Activated naive CD4-positive, alpha-beta T cell treated with anti-CD3 and anti-CD28 coated beads for 36 hours (primary cell): ENCODE data around the gene ERVV-1. TPM values are rescaled to one million over a fixed set of nuclear protein-coding genes. Genes with fewer than 3 reads are reported as not detected.

Experiments
- CTCF ChIA-PET: fragments of 350-600 bp; sonication (Branson Sonifier 250); formaldehyde crosslinking; loops from one replicate; lab custom pipeline; 2021; ENCODE audit warnings: antibody characterized with exemption; lab: Charles Lee
- DNase-seq: peaks from one replicate; pipeline ENCODE4 v3.0.0-alpha.2; 2020
- H3K27ac Mint-ChIP-seq: one replicate; pipeline ENCODE4 v1.8.0; 2021; ENCODE audit warnings: mild to moderate bottlenecking, mixed read lengths
- H3K27me3 Mint-ChIP-seq: one replicate; pipeline ENCODE4 v1.8.0; 2021; ENCODE audit warnings: low read depth, mixed read lengths
- H3K36me3 Mint-ChIP-seq: one replicate; pipeline ENCODE4 v1.8.0; 2021; ENCODE audit warnings: low read depth, mixed read lengths
- H3K4me1 Mint-ChIP-seq: one replicate; pipeline ENCODE4 v1.8.0; 2021; ENCODE audit warnings: low read depth, mixed read lengths
- H3K4me3 Mint-ChIP-seq: one replicate; pipeline ENCODE4 v1.8.0; 2021; ENCODE audit warnings: mild to moderate bottlenecking, moderate library complexity, mixed read lengths
- H3K9me3 Mint-ChIP-seq: one replicate; pipeline ENCODE4 v1.8.0; 2021; ENCODE audit warnings: mixed read lengths
- intact Hi-C: fragments of 100-400 bp; cut with micrococcal nuclease; formaldehyde crosslinking; loops from one replicate; pipeline ENCODE4 v1.15.1; 2023
- total RNA-seq, 2 experiments: library from RNA; stranded (reverse); gene quantifications; one replicate each; pipeline ENCODE4 v1.2.3, GENCODE V29; 2021

Gene ERVV-1
- total RNA-seq, 2 experiments from 2014 or later, result not detected

DNA sequence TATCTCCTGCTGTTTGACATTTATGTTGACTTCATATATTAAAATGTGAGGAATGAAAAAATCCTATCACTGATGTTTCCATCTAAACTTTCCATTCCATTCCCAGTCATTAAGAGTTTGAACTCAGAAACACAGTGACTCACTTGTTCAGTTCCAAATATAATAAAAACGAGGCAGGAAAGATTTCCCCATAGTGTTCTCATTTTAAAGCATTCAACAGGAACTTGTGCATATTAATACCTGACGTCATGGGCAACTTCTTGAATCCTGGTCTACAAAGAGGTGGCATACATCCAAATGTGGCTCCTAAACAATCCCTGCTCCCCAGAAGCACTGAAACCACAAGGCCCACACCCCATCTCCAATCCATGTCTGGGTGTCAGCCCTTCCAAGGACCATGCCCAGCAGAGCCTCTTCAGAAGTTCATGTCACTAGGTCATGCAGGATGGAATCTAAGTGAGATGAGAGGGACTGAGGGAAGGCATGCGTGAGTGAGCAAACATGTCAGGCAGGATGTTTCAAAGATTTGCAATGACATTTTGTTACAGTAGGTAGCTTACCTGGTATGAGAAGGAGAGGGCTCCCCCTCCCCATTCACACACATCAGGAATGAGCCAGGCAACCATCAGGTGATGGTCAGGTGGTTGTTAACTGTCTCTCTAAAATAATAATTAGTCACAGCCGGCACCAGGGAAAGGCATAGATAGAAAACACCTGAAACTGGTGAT, 21.4 kb downstream of the ERVV-1 start:
- H3K4me3 Mint-ChIP-seq, result no peak overlapping the region
- intact Hi-C loops, result no loop called here
- H3K27me3 Mint-ChIP-seq, result peaks cover 15% of the 10 kb centered on the region
- no peak for DNase-seq
- H3K4me1 Mint-ChIP-seq, result peaks cover 3% of the 10 kb centered on the region
- no peak overlapping the region for H3K27ac Mint-ChIP-seq
- CTCF ChIA-PET, result no interaction called here
- peaks cover 23% of the 10 kb centered on the region for H3K36me3 Mint-ChIP-seq
- H3K9me3 Mint-ChIP-seq, result peaks cover 35% of the 10 kb centered on the region

DNA sequence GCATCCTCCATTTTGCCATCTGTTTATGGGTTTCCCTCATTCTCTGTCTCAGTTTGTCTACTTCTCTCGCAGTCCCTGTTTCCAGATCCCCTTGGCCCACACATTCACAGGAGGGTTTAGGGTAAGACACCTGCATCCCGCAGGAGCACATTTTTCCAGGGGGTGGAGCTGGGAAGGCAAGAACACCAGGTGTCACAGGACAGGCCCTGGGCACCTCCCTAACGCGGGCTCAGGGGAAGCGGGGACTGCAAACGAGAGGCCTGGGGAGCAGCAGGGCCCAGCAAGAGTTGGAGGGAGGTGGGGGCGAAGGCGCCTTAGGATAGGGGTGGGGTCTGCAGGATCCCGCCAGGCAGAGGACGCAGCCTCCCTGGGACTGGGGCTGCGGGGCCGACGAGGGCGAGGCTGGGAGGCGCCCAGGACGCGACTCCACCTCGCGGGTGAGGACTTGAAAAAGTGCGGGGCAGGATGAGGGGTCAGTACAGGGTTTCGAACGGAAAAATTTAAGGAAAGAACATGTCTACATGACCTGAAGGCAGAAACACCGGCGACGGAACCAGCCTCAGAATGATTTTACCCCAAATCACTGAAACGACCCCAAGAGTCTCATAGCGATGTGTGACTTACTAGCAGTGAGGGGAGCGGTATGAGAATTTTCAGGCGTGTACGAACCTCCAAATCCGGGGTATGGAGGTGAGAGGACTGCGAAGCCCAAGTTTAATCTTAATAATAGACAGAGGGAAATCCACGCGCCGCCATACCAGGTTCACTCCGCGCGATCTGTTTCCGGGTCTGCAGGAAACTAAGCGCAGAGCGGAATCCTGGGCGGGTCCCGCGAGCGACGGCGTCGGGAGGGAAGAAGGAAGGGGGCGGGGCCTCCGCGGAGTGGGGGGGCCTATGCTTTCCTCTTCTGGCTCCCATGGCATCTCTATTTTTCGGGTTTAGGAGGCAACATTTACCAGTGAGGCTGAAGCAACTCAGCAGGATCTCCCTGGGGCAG, 23.7 kb downstream of the ERVV-1 start:
- CTCF ChIA-PET, result no interaction called here
- Mint-ChIP-seq H3K36me3 (peaks cover 28% of the 10 kb centered on the region), H3K4me1 (peaks cover 3% of the 10 kb centered on the region), H3K9me3 (peaks cover 31% of the 10 kb centered on the region), H3K4me3 (peak overlapping the region; percentile 32), H3K27me3 (peaks cover 15% of the 10 kb centered on the region), H3K27ac (no peak overlapping the region)
- DNase-seq, result peak; percentile 19
- intact Hi-C loops, result no loop called here

DNA sequence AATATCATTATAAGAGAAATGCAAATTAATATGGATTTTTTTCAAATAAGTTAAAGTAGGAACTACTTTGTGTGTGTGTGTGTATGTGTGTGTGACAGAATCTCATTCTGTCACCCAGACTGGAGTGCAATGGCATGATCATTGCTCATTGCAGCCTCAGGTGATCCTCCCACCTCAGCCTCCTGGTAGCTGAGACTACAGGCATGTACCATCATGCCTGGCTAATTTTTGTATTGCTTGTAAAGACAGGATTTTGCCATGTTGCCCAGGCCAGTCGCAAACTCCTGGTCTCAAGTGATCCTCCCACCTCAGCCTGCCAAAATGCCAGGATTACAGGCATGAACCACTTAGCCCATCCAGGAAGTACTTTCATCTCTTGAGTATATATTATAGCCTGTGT, 27.6 kb downstream of the ERVV-1 start:
- Mint-ChIP-seq H3K27me3 (peaks cover 12% of the 10 kb centered on the region), H3K36me3 (peaks cover 24% of the 10 kb centered on the region), H3K27ac (no peak overlapping the region), H3K4me3 (no peak overlapping the region), H3K9me3 (peaks cover 30% of the 10 kb centered on the region), H3K4me1 (peaks cover 3% of the 10 kb centered on the region)
- intact Hi-C loops, result no loop called here
- DNase-seq, result no peak
- CTCF ChIA-PET, result no interaction called here

DNA sequence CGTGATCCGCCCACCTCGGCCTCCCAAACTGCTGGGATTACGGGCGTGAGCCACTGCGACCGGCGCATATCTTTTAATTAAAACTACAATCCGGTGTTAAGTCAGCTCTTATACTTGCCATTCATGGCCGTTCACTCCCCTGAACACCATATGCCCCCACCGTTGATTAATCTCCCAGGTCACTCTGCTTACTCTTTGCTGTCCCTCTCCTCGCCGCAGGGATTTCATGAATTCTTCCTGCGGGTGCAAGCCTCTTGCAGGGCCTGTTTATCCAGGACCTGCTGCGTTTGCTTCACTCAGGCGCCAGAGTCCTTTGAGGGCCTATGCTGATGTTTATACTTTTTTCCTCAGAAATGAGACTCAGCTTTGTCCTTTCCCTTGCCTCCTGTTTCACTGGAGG, 31.8 kb downstream of the ERVV-1 start:
- H3K4me1 Mint-ChIP-seq, result no peaks in the 10 kb centered on the region
- no peak for DNase-seq
- CTCF ChIA-PET, result no interaction called here
- H3K9me3 Mint-ChIP-seq, result peaks cover 25% of the 10 kb centered on the region
- H3K4me3 Mint-ChIP-seq, result no peak overlapping the region
- H3K27me3 Mint-ChIP-seq, result no peaks in the 10 kb centered on the region
- H3K27ac Mint-ChIP-seq, result no peak overlapping the region
- intact Hi-C loops, result no loop called here
- H3K36me3 Mint-ChIP-seq, result peaks cover 12% of the 10 kb centered on the region

DNA sequence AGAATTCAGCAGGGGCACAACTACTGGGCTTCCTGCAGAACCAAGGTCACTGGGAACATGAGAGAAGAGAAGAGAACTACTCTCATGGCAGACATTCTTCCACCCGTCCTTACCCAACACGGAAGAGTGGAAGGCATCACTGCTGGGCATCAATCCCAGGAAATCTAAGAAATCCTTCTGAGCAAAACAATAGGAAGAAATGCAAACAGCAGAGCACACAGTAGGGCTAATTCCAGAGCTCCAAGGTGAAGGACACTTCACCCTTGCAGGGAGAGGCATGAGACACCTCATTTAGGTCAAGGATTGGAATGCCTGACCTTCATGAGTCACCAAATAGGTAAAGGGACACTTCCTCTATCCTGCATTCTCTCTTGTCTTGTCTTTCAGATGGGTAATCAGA, 33.7 kb downstream of the ERVV-1 start:
- Mint-ChIP-seq H3K4me3 (no peak overlapping the region), H3K27me3 (no peaks in the 10 kb centered on the region), H3K27ac (no peak overlapping the region), H3K9me3 (peaks cover 27% of the 10 kb centered on the region), H3K36me3 (peaks cover 13% of the 10 kb centered on the region), H3K4me1 (no peaks in the 10 kb centered on the region)
- intact Hi-C loops, result no loop called here
- CTCF ChIA-PET, result no interaction called here
- DNase-seq, result no peak

DNA sequence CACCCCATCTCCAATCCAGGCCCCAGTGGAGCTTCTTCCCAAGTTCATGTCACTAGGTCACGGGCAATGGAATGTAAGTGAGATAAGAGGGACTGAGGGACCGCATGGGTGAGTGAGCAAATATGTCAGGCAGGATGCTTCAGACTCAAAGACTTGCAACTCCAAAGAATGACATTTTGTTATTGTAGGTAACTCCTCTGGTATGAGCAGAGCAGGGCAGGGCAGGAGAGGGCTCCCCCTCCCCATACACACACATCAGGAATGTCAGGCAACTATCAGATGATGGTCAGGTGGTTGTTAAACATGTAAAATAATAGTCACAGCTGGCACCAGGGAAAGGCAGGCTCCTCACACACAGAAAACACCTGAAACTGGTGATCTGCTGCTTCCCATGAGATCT, 41.4 kb downstream of the ERVV-1 start:
- Mint-ChIP-seq H3K9me3 (peaks cover 28% of the 10 kb centered on the region), H3K36me3 (peaks cover 27% of the 10 kb centered on the region), H3K4me3 (no peak overlapping the region), H3K27ac (no peak overlapping the region), H3K4me1 (peaks cover 5% of the 10 kb centered on the region), H3K27me3 (peaks cover 21% of the 10 kb centered on the region)
- no peak for DNase-seq
- intact Hi-C loops, result no loop called here
- CTCF ChIA-PET, result no interaction called here

DNA sequence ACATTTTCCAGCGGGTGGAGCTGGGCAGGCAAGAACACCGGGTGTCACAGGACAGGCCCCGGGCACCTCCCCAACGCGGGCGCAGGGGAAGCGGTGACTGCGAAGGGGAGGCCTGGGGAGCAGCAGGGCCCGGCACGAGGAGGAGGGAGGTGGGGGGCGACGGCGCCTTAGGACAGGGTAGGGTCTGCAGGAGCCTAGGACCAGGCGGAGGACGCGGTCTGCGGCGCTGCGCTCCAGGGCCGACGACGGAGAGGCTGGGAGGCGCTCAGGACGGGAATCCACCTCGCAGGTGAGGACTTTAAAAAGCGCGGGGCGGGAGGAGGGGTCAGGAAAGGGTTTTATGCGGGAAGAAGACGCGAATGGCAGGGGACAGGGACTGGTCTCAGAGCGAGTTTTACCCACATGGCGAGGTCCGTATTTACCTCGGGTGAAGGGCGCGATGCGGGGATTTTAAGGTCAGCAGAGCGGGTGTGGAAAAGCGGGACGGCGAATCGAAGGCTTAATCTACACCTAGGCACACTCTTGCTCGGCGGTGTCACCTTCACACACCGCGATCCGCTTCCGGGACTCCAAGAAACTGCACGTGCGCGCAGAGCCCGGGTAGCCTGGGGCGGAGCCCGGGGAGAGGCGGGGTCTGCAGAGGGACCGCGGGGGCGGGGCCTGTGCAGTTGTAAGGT, 44.3 kb downstream of the ERVV-1 start:
- Mint-ChIP-seq H3K36me3 (peaks cover 30% of the 10 kb centered on the region), H3K9me3 (peaks cover 38% of the 10 kb centered on the region), H3K27me3 (peaks cover 21% of the 10 kb centered on the region), H3K4me3 (no peak overlapping the region), H3K4me1 (peaks cover 5% of the 10 kb centered on the region), H3K27ac (no peak overlapping the region)
- peak; percentile 12 for DNase-seq
- intact Hi-C loops, result no loop called here
- CTCF ChIA-PET, result no interaction called here

Other genes starting within 250 kb of the ERVV-1 start
- 1 to 10 TPM; 4.8 to 4.9 TPM for gene ZNF600, start 227.1 kb upstream of the ERVV-1 start, total RNA-seq
- gene ZNF28, start 192.3 kb upstream of the ERVV-1 start, total RNA-seq, result 1 to 10 TPM; 7.1 to 8.9 TPM
- 1 to 10 TPM; 7.4 to 8.0 TPM for gene ZNF468, start 156.3 kb upstream of the ERVV-1 start, total RNA-seq
- 1 to 10 TPM; 4.2 to 4.6 TPM for gene ZNF320, start 116.3 kb upstream of the ERVV-1 start, total RNA-seq
- 1 to 10 TPM; 4.1 to 4.3 TPM for gene ZNF888, start 90.5 kb upstream of the ERVV-1 start, total RNA-seq
- gene ZNF816, start 51.0 kb upstream of the ERVV-1 start, total RNA-seq, result 10 to 100 TPM; 10.4 to 10.7 TPM
- not detected for gene ERVV-2, start 30.8 kb downstream of the ERVV-1 start, total RNA-seq
- 10 to 100 TPM; 23.5 to 25.2 TPM for gene ZNF160, start 89.5 kb downstream of the ERVV-1 start, total RNA-seq
- gene ZNF415, start 119.0 kb downstream of the ERVV-1 start, total RNA-seq, result 1 to 10 TPM in 1 of 2 experiments, under 1 TPM in 1; 0.74 to 1.0 TPM
- gene ZNF347, start 145.1 kb downstream of the ERVV-1 start, total RNA-seq, result 1 to 10 TPM; 3.7 TPM
- gene ZNF665, start 179.4 kb downstream of the ERVV-1 start, total RNA-seq, result 1 to 10 TPM; 4.3 to 5.5 TPM
- gene ZNF677, start 241.0 kb downstream of the ERVV-1 start, total RNA-seq, result 1 to 10 TPM; 4.0 to 5.4 TPM
- not detected for gene VN1R2, start 244.4 kb downstream of the ERVV-1 start, total RNA-seq